RKO (cell line): ENCODE measurements around the gene STK26.
"Not testable (repeated sequence)": the region's sequence is repeated elsewhere in the genome, so short reads cannot be mapped to it uniquely, and the experiment has no call there.

Source experiments
- DNase-seq: peaks from one replicate; pipeline ENCODE4 v3.0.0-alpha.2; 2016; ENCODE audit warnings: low spot score

STK26 gene

GRCh38 chrX:132037479-132037993 lies 14.4 kb downstream of the STK26 start:
- no peak for DNase-seq

GRCh38 chrX:132040066-132040465 lies 17.0 kb downstream of the STK26 start:
- no peak for DNase-seq

GRCh38 chrX:132041015-132041414 lies 17.9 kb downstream of the STK26 start:
- peak; percentile 29 for DNase-seq

GRCh38 chrX:132043977-132044376 lies 20.9 kb downstream of the STK26 start:
- DNase-seq, result no peak

- peak; percentile 43 for DNase-seq
These were observed 21.9 kb downstream of the STK26 start for GRCh38 chrX:132044953-132045352.

- no peak for DNase-seq
These were observed 22.4 kb downstream of the STK26 start for GRCh38 chrX:132045456-132045855.

- no peak for DNase-seq
These were observed 23.4 kb downstream of the STK26 start for GRCh38 chrX:132046533-132046932.

- DNase-seq, result not testable (repeated sequence)
These were observed 28.7 kb downstream of the STK26 start for GRCh38 chrX:132051778-132052177.

- DNase-seq, result no peak
These were observed 34.9 kb downstream of the STK26 start for GRCh38 chrX:132058050-132058449.

GRCh38 chrX:132058975-132059374 lies 35.9 kb downstream of the STK26 start:
- DNase-seq, result no peak

GRCh38 chrX:132059973-132060540 lies 37.0 kb downstream of the STK26 start:
- DNase-seq, result no peak

GRCh38 chrX:132063334-132063733 lies 40.2 kb downstream of the STK26 start:
- DNase-seq, result no peak

GRCh38 chrX:132063862-132064261 lies 40.8 kb downstream of the STK26 start:
- no peak for DNase-seq

- no peak for DNase-seq
These were observed 45.3 kb downstream of the STK26 start for GRCh38 chrX:132068405-132068804.

GRCh38 chrX:132071254-132071653 lies 48.2 kb downstream of the STK26 start:
- peak; percentile 61 for DNase-seq

- no peak for DNase-seq
These were observed 54.3 kb downstream of the STK26 start for GRCh38 chrX:132077414-132077813.

GRCh38 chrX:132077912-132078311 lies 54.8 kb downstream of the STK26 start:
- no peak for DNase-seq

- no peak for DNase-seq
These were observed 62.7 kb downstream of the STK26 start for GRCh38 chrX:132085786-132086185.

GRCh38 chrX:132086672-132087071 lies 63.6 kb downstream of the STK26 start:
- DNase-seq, result no peak

GRCh38 chrX:132088864-132089263 lies 65.8 kb downstream of the STK26 start:
- DNase-seq, result no peak

GRCh38 chrX:132090403-132091159 lies 67.5 kb downstream of the STK26 start:
- DNase-seq, result no peak

- peak; percentile 72 for DNase-seq
These were observed 69.5 kb downstream of the STK26 start for GRCh38 chrX:132092439-132093065.

- no peak for DNase-seq
These were observed 70.2 kb downstream of the STK26 start for GRCh38 chrX:132093239-132093860.
